ENCODE data around the gene KISS1. TPM values are rescaled to one million over a fixed set of nuclear protein-coding genes. Genes with fewer than 3 reads are reported as not detected.

The KISS1 gene
- polyA plus RNA-seq, 1 of the 3 experiments (the other 2 are of a cell fraction), result 0.10 TPM

DNA sequence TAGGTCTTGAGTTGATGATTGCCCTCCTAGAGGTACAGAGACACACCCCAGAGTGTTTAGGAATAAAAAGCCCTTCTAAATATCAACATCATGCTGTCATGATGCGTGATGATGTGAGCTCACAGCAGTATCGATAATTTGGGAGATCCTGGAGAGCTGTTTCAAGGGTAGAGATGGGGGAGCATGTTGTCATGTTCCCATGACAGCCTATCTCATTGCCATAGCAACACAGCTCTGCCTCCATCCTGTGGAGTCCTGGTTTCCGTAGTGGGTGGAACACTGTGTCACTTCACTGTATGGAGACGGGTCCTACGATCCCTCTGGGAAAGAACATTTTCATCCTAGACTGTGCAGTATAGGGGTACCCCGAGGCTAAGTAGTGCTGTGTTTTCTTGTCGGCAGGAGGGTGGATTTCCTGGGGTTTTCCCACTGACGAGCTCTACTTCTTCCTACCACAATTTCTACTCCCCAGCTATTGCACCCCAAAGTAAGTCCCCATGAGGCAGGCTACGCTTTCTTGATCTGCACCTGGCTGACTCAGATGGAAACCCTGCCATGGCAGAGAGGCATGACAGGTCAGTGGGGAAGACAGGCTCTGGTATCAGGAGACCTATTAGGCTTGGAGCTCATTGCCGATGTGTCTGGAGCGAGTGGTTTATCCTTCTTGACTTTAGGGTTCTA is 7.2 kb downstream of the KISS1 start:
- Histone ChIP-seq H3K27ac (ENCODE audit: low read depth in 2 of 2, low read length in 1 of 2) (no peak overlapping the region), H3F3A (replicated peaks; ENCODE audit: insufficient read depth) (no peaks in the 10 kb centered on the region), H3K9ac (no peak overlapping the region), H3K4me2 (no peak overlapping the region), H4K20me1 (ENCODE audit: insufficient read depth) (no peaks in the 10 kb centered on the region), H3K27me3 (ENCODE audit: insufficient read depth) (no peaks in the 10 kb centered on the region; the same call in 1 of the 2 replicates), H3K4me3 (ENCODE audit: low read depth in 2 of 2, low read length in 1 of 2) (no peak overlapping the region), H3K9me2 (no peaks in the 10 kb centered on the region), H3K4me1 (ENCODE audit: control insufficient read depth in 1 of 2, insufficient read depth in 2 of 2, low read depth in 1 of 2, low read length in 1 of 2) (no peaks in the 10 kb centered on the region; a peak in 2 of 4 replicates), H2AFZ (ENCODE audit: low read depth) (no peak overlapping the region), H3K36me3 (replicated peaks in 1 of 2; ENCODE audit: control insufficient read depth in 1 of 2, insufficient read depth in 2 of 2, low read length in 1 of 2) (no peaks in the 10 kb centered on the region), H3K79me2 (ENCODE audit: insufficient read depth) (no peaks in the 10 kb centered on the region), H3K9me3 (no peaks in the 10 kb centered on the region)
- 65% methylated on average over 11 of the region's 11 CpGs for WGBS (ENCODE audit: low lambda C conversion rate)
- ChIA-PET POLR2A (no interaction called here), CTCF (interaction anchor here (1.0 to 5.1 kb wide), 7 partner anchors 10 to 210 kb away, joined by 3 to 35 read pairs (median 4); partner anchors contain the start of genes GOLT1A and REN)
- TF ChIP-seq YY1 (IDR thresholded peaks at IDR 0.05; ENCODE audit: low read depth) (no peak), JUND (IDR thresholded peaks at IDR 0.05) (no peak), GABPA (IDR thresholded peaks at IDR 0.05; ENCODE audit: low read depth) (no peak), TEAD4 (IDR thresholded peaks at IDR 0.05; ENCODE audit: borderline replicate concordance, insufficient read depth) (no peak), TAF1 (IDR thresholded peaks at IDR 0.05; ENCODE audit: borderline replicate concordance, low read depth, low read length) (no peak)
- TF ChIP-seq, protein P1, sequence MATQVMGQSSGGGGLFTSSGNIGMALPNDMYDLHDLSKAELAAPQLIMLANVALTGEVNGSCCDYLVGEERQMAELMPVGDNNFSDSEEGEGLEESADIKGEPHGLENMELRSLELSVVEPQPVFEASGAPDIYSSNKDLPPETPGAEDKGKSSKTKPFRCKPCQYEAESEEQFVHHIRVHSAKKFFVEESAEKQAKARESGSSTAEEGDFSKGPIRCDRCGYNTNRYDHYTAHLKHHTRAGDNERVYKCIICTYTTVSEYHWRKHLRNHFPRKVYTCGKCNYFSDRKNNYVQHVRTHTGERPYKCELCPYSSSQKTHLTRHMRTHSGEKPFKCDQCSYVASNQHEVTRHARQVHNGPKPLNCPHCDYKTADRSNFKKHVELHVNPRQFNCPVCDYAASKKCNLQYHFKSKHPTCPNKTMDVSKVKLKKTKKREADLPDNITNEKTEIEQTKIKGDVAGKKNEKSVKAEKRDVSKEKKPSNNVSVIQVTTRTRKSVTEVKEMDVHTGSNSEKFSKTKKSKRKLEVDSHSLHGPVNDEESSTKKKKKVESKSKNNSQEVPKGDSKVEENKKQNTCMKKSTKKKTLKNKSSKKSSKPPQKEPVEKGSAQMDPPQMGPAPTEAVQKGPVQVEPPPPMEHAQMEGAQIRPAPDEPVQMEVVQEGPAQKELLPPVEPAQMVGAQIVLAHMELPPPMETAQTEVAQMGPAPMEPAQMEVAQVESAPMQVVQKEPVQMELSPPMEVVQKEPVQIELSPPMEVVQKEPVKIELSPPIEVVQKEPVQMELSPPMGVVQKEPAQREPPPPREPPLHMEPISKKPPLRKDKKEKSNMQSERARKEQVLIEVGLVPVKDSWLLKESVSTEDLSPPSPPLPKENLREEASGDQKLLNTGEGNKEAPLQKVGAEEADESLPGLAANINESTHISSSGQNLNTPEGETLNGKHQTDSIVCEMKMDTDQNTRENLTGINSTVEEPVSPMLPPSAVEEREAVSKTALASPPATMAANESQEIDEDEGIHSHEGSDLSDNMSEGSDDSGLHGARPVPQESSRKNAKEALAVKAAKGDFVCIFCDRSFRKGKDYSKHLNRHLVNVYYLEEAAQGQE (IDR thresholded peaks at IDR 0.05; ENCODE audit: low read depth, low read length), result no peak
- TF ChIP-seq, protein P2, sequence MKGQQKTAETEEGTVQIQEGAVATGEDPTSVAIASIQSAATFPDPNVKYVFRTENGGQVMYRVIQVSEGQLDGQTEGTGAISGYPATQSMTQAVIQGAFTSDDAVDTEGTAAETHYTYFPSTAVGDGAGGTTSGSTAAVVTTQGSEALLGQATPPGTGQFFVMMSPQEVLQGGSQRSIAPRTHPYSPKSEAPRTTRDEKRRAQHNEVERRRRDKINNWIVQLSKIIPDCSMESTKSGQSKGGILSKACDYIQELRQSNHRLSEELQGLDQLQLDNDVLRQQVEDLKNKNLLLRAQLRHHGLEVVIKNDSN (IDR thresholded peaks at IDR 0.05; ENCODE audit: borderline replicate concordance, low read depth), result no peak
- DNase-seq, result peak; percentile 67

DNA sequence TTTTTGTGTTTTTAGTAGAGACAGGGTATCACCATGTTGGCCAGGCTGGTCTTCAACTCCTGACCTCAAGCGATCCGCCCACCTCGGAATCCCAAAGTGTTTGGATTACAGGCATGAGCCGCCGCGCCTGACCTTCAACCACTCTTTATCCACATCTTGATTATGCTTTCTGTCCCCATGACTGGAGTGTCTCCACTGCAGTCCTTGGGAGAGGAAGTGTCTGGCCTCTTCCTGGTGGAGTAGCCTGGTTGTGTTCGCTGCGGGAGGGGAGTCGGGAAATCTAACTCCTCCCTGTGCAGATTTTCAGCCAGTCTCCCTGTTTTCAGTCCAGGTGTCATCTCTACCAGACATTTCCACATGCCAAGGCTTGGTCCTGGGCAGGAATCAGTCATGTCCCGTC is 9.7 kb downstream of the KISS1 start:
- Histone ChIP-seq H3K27ac (ENCODE audit: low read depth in 2 of 2, low read length in 1 of 2) (no peak overlapping the region), H3K9me2 (no peaks in the 10 kb centered on the region), H3K4me3 (ENCODE audit: low read depth in 2 of 2, low read length in 1 of 2) (no peak overlapping the region), H2AFZ (ENCODE audit: low read depth) (no peak overlapping the region), H3K36me3 (replicated peaks in 1 of 2; ENCODE audit: control insufficient read depth in 1 of 2, insufficient read depth in 2 of 2, low read length in 1 of 2) (no peaks in the 10 kb centered on the region), H4K20me1 (ENCODE audit: insufficient read depth) (no peaks in the 10 kb centered on the region), H3K9ac (no peak overlapping the region), H3K79me2 (ENCODE audit: insufficient read depth) (no peaks in the 10 kb centered on the region), H3K4me2 (no peak overlapping the region), H3K27me3 (ENCODE audit: insufficient read depth) (no peaks in the 10 kb centered on the region; the same call in 1 of the 2 replicates), H3F3A (replicated peaks; ENCODE audit: insufficient read depth) (no peaks in the 10 kb centered on the region), H3K9me3 (no peaks in the 10 kb centered on the region), H3K4me1 (ENCODE audit: control insufficient read depth in 1 of 2, insufficient read depth in 2 of 2, low read depth in 1 of 2, low read length in 1 of 2) (no peaks in the 10 kb centered on the region; a peak in 2 of 4 replicates)
- DNase-seq, result no peak
- TF ChIP-seq, protein P3, sequence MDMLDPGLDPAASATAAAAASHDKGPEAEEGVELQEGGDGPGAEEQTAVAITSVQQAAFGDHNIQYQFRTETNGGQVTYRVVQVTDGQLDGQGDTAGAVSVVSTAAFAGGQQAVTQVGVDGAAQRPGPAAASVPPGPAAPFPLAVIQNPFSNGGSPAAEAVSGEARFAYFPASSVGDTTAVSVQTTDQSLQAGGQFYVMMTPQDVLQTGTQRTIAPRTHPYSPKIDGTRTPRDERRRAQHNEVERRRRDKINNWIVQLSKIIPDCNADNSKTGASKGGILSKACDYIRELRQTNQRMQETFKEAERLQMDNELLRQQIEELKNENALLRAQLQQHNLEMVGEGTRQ (IDR thresholded peaks at IDR 0.05; ENCODE audit: borderline replicate concordance, low read depth, low read length), result no peak
- 92% methylated on average over 10 of the region's 10 CpGs for WGBS (ENCODE audit: low lambda C conversion rate)
- CTCF ChIA-PET, result interaction anchor here (1.8 to 5.1 kb wide), 2 partner anchors 21 to 23 kb away, joined by 5 to 35 read pairs; partner anchors contain the start of gene REN
- POLR2A ChIA-PET, result no interaction called here

Measured in SK-N-SH (cell line).